Measurements from ENCODE around the gene ENDOU.

The ENDOU gene

DNA sequence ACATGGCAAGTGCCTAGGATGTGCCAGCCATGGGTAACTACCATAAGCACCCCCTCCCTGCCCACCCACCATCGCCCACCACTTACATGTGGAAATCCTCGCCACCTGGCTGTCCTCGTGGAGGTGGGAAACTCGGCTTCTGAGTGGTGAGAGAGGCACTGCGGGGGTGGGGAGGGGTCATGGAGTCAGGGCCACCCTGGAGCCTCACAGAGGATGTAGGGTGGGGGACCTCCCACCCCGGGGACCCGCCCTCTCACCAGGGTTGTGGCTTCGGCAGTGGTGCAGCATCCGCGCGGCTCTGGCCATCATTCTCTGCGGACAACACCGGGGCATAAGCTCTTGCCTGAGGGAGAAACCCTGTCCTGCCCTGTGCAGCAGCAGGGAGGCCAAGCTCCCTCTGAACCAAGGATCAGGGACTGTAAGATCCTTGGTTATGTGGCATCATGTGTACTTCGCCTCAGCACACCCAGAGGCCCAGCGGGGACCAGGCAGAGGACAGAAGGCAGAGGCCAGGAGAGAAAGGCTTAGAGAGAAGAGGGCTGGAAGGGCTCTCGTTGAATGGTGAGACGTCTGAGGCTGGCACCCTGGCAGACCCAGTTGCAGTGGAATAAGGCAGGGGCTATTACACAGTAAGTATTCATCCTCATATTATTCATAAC lies 12.8 kb upstream of the ENDOU start:
- DNase-seq (ENCODE audit: low read depth), result no peak
- H3K4me3 ChIP-seq (ENCODE audit: low read depth, low read length), result no peak overlapping the region
- TF ChIP-seq, protein P1, sequence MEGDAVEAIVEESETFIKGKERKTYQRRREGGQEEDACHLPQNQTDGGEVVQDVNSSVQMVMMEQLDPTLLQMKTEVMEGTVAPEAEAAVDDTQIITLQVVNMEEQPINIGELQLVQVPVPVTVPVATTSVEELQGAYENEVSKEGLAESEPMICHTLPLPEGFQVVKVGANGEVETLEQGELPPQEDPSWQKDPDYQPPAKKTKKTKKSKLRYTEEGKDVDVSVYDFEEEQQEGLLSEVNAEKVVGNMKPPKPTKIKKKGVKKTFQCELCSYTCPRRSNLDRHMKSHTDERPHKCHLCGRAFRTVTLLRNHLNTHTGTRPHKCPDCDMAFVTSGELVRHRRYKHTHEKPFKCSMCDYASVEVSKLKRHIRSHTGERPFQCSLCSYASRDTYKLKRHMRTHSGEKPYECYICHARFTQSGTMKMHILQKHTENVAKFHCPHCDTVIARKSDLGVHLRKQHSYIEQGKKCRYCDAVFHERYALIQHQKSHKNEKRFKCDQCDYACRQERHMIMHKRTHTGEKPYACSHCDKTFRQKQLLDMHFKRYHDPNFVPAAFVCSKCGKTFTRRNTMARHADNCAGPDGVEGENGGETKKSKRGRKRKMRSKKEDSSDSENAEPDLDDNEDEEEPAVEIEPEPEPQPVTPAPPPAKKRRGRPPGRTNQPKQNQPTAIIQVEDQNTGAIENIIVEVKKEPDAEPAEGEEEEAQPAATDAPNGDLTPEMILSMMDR (conservative IDR thresholded peaks at IDR 0.05; ENCODE audit: low read depth, low read length), result no peak

DNA sequence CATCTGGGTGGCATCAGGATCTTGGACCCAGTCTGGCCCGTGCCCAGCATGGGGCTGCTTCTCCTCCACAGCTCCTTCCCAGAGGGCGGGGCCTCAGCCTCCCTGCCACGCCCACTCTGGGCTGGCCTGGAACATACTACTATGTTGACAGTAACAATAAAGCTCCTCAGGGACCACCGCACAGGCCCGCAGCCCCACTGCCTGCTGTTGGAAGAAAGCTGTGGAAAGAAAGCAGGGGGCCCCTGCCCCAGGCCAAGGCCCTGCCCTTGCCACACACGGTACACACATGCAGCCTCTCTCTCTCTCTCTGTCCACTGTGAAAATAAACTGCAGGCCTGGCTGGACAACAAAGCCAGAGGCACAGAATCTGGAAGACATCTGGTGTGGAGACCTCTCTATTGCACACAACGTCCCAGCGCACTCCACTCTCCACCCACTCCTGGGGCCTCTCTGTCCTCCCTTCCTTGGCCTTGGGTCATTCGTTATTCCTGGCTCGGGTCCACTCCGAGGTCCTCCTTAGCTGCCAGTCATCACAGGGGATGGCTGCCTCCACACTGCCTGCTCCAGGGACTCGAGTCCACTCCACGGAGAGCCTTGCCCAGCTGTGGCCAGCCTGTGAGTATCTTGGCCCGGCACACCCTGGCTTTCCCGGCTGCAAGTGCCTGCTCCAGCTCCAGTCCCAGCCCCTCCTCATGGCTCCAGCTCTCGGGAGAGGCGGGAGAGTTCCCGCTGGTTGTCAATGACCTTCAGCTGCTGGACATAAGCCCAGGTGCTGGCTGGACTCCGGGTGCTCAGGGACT lies 11.8 kb upstream of the ENDOU start:
- peak; percentile 77 for DNase-seq (ENCODE audit: low read depth)
- peak overlapping the region; percentile 3 for H3K4me3 ChIP-seq (ENCODE audit: low read depth, low read length)
- TF ChIP-seq, protein P1 (conservative IDR thresholded peaks at IDR 0.05; ENCODE audit: low read depth, low read length), result no peak

DNA sequence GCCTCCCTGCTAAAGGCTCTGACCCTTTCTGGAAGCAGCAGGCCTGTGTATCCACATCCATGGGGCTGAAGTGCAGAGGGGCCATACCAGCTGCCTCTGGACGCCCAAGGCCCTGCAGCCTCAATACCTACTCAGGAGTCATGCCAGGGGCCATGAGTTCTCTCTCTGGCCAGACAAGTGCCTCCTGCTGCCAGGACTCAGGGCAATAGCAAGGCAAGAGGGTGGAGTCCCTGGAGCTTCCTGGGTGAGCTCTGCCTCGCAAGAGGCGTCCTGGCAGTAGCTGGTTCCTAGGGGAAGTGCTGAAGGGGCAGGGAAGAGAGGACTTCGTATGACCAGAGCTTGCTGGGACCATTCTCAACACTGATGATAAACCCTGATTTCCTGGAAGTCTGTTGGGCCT lies 10.9 kb upstream of the ENDOU start:
- no peak overlapping the region for H3K4me3 ChIP-seq (ENCODE audit: low read depth, low read length)
- no peak for DNase-seq (ENCODE audit: low read depth)
- TF ChIP-seq, protein P1 (conservative IDR thresholded peaks at IDR 0.05; ENCODE audit: low read depth, low read length), result no peak

DNA sequence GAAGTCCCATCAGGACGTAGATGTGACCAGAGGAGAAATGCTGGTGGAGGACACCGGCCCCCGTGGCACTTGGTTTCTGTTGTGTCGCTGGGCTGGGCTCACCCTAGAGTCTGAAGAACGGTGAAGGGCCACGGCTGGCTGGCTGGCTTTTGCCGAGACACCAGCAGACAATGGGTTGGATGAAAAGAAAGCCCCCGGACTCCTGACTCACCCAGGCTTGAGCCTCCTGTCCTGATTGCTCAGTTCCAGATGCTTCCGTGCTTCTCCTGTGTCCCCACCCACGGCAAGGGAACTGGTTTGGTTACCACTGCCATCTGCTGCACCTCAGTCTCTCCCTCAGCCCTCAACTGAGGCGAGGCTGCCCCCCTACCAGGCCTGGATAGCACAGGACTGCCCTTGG lies 10.4 kb upstream of the ENDOU start:
- TF ChIP-seq, protein P1 (conservative IDR thresholded peaks at IDR 0.05; ENCODE audit: low read depth, low read length), result no peak
- no peak for DNase-seq (ENCODE audit: low read depth)

DNA sequence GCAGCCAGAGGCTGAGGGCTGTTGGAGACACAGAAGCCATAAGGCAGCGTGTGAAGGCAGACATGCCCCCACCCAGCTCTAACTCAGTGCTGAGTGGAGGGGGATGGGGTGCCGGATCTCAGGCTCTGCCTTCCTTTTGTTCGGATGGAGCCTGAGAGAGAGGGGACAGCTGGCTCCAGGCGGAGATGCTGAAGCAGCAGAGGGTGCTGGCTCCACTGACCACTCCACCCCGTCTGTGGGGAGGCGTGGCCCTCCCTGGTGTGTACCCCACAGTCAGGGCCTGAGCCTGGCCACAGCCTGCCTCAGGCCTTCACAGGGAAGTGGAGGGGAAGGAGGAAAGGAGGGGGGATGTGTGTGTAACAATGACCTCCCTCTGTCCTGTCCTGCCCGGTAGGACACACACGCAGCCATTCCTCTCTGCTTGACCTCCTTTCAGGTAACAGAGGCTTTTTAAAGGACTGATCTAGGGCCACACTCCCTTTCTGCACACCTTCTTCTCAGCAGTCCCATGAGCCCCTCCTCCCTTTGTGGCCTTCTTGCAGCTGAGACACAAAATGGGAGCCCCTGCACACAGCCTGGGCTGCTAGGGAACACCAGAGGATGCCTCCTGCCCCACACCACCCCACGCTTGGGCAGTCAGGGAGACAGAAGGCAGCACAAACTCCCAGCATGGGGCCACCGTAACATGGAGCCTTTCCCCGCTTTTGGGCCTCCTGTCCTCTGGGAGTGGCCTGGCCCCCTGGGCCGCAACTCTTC lies 9.6 kb upstream of the ENDOU start:
- TF ChIP-seq, protein P1 (conservative IDR thresholded peaks at IDR 0.05; ENCODE audit: low read depth, low read length), result no peak
- H3K4me3 ChIP-seq (ENCODE audit: low read depth, low read length), result no peak overlapping the region
- DNase-seq (ENCODE audit: low read depth), result no peak

More for the DNA sequence above, 10.4 kb upstream of the ENDOU start:
- H3K4me3 ChIP-seq (ENCODE audit: low read depth, low read length), result no peak overlapping the region

DNA sequence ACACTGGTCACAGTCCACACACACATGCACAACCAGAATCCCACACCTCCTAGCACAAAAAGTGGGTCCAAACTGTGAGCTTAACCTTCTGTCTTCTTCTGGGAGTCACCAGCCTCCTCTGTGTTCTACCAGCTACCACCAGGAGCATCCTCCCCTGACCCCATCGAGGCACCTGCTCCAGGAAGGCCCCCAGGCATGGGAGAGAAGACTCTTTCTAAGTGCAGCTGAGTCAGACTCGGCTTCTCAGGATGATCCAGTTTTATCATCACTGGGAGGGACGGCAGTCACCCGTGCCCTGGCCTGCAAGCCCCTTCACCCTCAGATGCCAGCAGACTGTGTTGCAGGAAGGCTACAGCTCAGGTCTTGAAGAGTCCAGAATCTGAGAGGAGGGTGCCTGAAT lies 7.9 kb upstream of the ENDOU start:
- no peak for DNase-seq (ENCODE audit: low read depth)
- no peak overlapping the region for H3K4me3 ChIP-seq (ENCODE audit: low read depth, low read length)
- TF ChIP-seq, protein P1 (conservative IDR thresholded peaks at IDR 0.05; ENCODE audit: low read depth, low read length), result no peak
